Naive thymus-derived CD8-positive, alpha-beta T cell (primary cell): ENCODE results near the gene CYBA. TPM values are rescaled to one million over a fixed set of nuclear protein-coding genes. Genes with fewer than 3 reads are reported as not detected.
A peak's percentile ranks its signal among the peaks of the same experiment; 100 is the strongest.

Experiments
- ATAC-seq, 2 donors: fragments of 150-1000 bp; cut with Tn5 transposase in 1 of 2; sonication (Bioruptor Pico), chemical (Tn5 transposase) in 1 of 2; 1 replicate in 1 of 2; 2 replicates in 1 of 2; pipeline ENCODE4 v1.10.0; 2021; ENCODE audit warnings: mild to moderate bottlenecking in 2 of 2, moderate library complexity in 2 of 2
- POLR2A ChIA-PET: fragments of 350-600 bp; sonication (Branson Sonifier 250); formaldehyde crosslinking; loops from one replicate; lab custom pipeline; 2021; ENCODE audit warnings: antibody characterized with exemption; lab: Charles Lee
- DNase-seq, 10 donors: peaks; one replicate each; pipeline versions ENCODE4 v3.0.0 to v3.0.0-alpha.2; 2020 to 2022
- H3K27ac Mint-ChIP-seq, 10 donors: one replicate each; pipeline ENCODE4 v1.8.0; 2020 to 2022; ENCODE audit warnings: mild to moderate bottlenecking in 10 of 10, mixed read lengths in 10 of 10, moderate library complexity in 4 of 10, inconsistent platforms in 1 of 10
- H3K27me3 Mint-ChIP-seq, 5 donors: one replicate each; pipeline ENCODE4 v1.8.0; 2021 to 2022; ENCODE audit warnings: mixed read lengths in 5 of 5
- H3K36me3 Mint-ChIP-seq, 3 donors: one replicate each; pipeline ENCODE4 v1.8.0; 2020 to 2022; ENCODE audit warnings: mixed read lengths in 3 of 3, mild to moderate bottlenecking in 2 of 3, inconsistent platforms in 1 of 3
- H3K4me1 Mint-ChIP-seq, 4 donors: one replicate each; pipeline ENCODE4 v1.8.0; 2021 to 2022; ENCODE audit warnings: mixed read lengths in 4 of 4
- H3K4me3 Mint-ChIP-seq, 10 donors: one replicate each; pipeline ENCODE4 v1.8.0; 2020 to 2022; ENCODE audit warnings: mild to moderate bottlenecking in 10 of 10, mixed read lengths in 10 of 10, moderate library complexity in 6 of 10, inconsistent platforms in 1 of 10
- H3K9me3 Mint-ChIP-seq, 9 donors: one replicate each; pipeline ENCODE4 v1.8.0; 2020 to 2022; ENCODE audit warnings: mixed read lengths in 9 of 9, mild to moderate bottlenecking in 3 of 9, inconsistent platforms in 1 of 9, moderate library complexity in 1 of 9
- polyA plus RNA-seq, 3 donors: library from polyadenylated mRNA; unstranded; fragments of 300-500 nt; fragmentation: Illumina TruSeq; gene quantifications; one replicate each; pipeline ENCODE4 v1.2.3, GENCODE V29; 2021
- total RNA-seq, 8 experiments: library from RNA in 2 of 8; stranded (reverse) in 2 of 8; gene quantifications; one replicate each; pipeline ENCODE4 v1.2.3 and lab custom pipeline; 2021 to 2026

The CYBA gene
- total and polyA plus RNA-seq, 5 experiments from 2014 or later, result 231 to 787 (median 625) TPM

DNA sequence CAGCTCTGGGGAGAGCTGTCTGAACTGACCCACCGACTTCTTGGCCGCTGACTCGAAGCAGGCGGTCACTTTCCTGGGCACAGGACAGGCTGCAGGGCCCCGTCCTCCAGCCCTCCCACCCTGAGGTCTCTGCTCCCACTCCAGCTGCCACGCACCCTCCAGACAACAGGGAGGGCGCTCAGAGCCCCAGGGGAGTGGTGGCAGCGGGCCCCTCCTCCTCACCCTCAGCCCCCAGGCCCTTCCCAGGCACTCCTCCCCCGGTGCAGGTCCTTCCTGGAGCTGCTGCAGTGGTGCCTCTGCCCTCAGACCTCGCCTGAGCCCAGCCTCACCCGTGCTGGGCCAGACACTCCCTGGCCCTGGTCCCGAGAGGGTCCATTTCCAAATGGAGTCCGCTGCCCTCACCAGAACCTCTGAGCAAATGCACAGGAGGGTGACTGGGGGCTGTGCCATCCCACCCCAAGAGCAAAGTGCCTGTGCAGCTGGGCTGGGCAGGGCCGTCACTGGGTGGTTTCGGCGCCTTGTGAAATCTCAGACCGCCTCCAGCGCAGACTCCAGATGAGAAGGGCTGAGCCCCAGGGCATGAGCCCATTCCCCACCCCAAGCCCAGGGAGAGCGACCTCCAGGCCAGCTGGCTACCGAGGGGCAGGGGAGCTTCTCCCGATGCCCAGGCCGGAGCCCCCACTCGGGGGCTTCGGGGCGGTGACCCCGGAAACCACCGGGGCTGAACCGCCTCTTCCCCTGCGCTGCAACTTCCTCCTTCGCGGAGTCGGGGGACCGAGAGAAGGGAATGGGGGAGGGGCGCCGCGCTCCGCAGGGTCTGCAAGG lies 717 bp downstream of the CYBA start:
- peak in 5 of 10 donors; percentile 27 to 67 (median 50) for DNase-seq
- Mint-ChIP-seq H3K27ac (peak overlapping the region in 9 of 10 donors; percentile 62 to 96 (median 89)), H3K9me3 (no peaks in the 10 kb centered on the region), H3K36me3 (peaks cover 0 to 15% (median 2%) of the 10 kb centered on the region in 3 donors), H3K4me1 (peaks cover 8 to 42% (median 30%) of the 10 kb centered on the region in 4 donors), H3K4me3 (peak overlapping the region; percentile 82 to 96 (median 90)), H3K27me3 (no peaks in the 10 kb centered on the region)
- peak; percentile 13 to 27 for ATAC-seq
- POLR2A ChIA-PET, result interaction anchor here (0.7 to 4.7 kb wide), 11 partner anchors 11 to 197 kb away, joined by 3 to 48 read pairs (median 4); partner anchors contain the start of genes IL17C, MVD and ZFPM1

DNA sequence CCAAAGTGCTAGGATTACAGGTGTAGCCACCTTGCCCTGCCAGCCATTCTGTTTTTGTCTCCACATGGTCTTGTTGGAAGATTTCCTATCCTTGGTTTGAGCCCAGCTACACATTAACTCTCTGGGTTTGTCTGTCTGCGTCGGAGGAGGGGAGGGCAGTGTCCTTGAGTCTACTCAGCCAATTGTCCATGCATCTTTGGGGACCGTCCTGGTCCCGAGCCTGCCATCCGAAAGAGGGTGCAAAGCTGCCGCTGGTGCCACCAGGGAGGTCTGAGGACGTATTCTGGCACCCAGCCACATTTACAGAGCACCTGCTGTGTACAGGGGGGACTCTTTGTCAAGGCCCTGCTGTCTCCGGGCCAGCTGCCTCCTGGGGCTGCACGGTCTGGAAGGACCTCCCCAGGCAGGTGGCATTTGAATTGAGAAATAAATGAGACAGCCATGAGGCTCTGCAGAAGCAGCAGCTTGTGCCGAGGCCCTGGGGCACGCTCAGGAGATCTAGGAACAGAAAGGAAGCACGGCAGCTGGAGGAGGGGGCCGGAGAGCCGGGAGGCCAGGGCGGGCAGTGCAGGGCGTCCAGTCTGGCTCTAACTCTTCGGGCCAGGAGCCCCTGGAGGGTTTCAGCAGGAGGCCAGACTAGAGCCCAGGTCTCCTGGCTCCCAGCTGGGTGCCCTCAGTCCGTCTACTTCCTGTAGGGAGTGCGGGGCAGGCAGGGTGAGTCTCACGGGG lies 1.5 kb downstream of the CYBA start:
- peak overlapping the region; percentile 82 to 96 (median 90) for H3K4me3 Mint-ChIP-seq
- H3K36me3 Mint-ChIP-seq, result peaks cover 0 to 17% (median 0%) of the 10 kb centered on the region in 3 donors
- no peak for DNase-seq
- H3K27me3 Mint-ChIP-seq, result no peaks in the 10 kb centered on the region
- peaks cover 8 to 40% (median 35%) of the 10 kb centered on the region in 4 donors for H3K4me1 Mint-ChIP-seq
- H3K9me3 Mint-ChIP-seq, result no peaks in the 10 kb centered on the region
- H3K27ac Mint-ChIP-seq, result peak overlapping the region; percentile 61 to 96 (median 85)
- ATAC-seq, result no peak
- POLR2A ChIA-PET, result interaction anchor here (0.7 to 4.7 kb wide), 13 partner anchors 11 to 197 kb away, joined by 3 to 48 read pairs (median 4); partner anchors contain the start of genes IL17C, MVD and ZFPM1

DNA sequence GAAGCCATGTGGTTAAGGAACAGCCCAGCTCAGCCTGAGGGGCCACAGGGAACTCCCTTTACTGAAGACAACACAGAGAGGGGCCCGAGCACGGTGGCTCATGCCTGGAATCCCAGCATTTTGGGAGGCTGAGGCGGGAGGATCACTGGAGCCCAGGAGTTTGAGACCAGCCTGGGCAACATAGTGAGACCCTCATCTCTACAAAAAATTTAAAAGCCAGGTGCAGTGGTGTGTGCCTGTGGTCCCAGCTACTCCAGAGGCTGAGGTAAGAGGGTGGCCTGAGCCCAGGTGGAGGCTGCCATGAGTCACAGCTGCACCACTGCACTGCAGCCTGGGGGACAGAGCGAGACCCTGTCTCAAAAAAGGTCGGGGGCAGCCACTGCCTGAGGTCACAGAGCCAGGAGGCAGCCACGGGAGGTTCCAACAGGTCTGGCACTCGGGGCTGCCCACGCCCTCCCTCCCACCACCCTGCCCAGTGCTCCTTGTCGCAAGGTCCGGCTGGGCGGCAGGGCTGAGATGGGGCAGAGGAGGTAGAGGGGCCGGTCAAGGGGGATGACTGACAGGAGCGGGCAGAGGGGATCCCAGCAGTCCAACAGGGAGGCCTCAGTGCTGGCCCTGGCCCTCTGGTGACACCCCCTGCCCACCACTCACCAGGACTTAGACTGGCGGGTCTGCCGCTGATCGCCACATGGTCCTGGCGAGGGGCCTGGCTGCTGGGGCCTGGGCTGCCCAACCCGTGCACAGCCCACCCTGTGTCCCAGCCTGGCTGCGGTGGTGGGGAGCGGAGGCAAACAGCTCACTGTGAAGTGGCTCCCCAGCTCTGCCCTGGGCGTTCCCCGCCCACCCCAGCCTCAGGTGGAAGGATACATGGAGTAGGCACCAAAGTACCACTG lies 3.4 kb downstream of the CYBA start:
- Mint-ChIP-seq H3K27me3 (no peaks in the 10 kb centered on the region), H3K4me1 (peaks cover 10 to 38% (median 32%) of the 10 kb centered on the region in 4 donors), H3K9me3 (no peaks in the 10 kb centered on the region), H3K36me3 (peaks cover 0 to 20% (median 0%) of the 10 kb centered on the region in 3 donors), H3K4me3 (peak overlapping the region in 3 of 10 donors; percentile 14 to 19 (median 14)), H3K27ac (peak overlapping the region in 3 of 10 donors; percentile 44 to 65 (median 48))
- ATAC-seq (no peak), DNase-seq (no peak)
- POLR2A ChIA-PET, result interaction anchor here (1.0 to 4.7 kb wide), 5 partner anchors 9 to 55 kb away, joined by 3 to 48 read pairs (median 7); partner anchors contain the start of gene IL17C

DNA sequence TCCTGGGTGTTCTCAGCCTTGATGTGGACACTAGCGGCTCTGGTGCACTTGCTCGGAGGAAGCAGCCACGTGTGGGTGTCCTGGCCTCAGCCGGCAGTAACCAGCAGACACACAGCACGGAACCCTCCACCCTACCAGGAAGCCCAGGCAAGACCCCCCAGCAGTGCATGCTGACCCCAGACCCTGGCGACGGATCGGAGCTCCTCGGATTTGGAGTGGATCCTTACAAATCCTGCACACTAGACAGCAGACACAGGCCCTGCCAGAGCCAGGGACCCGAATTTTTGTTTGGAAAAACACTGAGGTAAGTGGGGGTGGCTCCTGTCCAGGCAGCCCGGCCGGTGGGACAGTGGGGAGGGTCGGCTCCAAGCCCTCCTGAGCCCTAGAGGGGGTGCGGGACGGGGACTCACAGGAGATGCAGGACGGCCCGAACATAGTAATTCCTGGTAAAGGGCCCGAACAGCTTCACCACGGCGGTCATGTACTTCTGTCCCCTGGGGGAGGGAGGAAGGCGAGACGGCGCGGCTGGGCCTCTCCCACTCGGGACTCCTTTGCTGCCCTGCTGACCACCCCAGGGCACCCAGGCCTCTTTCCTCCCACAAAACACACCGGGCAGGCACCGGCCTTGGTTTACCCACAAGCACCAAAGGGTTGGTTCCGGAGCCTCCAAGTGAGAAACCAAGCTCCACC lies 4.4 kb downstream of the CYBA start:
- DNase-seq (no peak), ATAC-seq (no peak)
- Mint-ChIP-seq H3K4me1 (peaks cover 12 to 45% (median 34%) of the 10 kb centered on the region in 4 donors), H3K9me3 (no peaks in the 10 kb centered on the region), H3K4me3 (peak overlapping the region in 1 of 10 donors; percentile 20), H3K27ac (peak overlapping the region in 4 of 10 donors; percentile 18 to 65 (median 32)), H3K27me3 (no peaks in the 10 kb centered on the region), H3K36me3 (peaks cover 0 to 28% (median 0%) of the 10 kb centered on the region in 3 donors)
- POLR2A ChIA-PET, result interaction anchor here (1.0 to 4.7 kb wide), 3 partner anchors 8 to 35 kb away, joined by 3 to 48 read pairs (median 3); partner anchors contain the start of gene IL17C

DNA sequence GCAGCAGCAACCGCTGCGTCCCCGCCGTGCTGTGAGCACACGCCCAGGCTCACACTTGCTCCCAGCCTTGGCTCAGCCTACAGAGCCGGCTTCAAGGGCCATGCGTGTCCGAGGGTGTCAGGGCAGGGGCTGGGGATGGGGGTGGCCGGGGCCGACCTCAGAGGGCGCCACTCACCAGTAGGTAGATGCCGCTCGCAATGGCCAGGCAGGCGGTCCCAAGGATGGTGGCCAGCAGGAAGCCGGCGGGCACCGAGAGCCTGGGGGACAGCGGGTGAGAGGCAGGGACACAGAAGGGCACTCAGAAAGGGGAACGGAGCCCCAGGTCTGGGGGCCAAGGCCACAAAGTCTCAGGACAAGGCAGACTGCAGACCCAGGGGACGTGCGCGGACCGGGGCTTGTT lies 4.9 kb downstream of the CYBA start:
- POLR2A ChIA-PET, result interaction anchor here (4.7 kb wide), 1 partner anchor 7 kb away, joined by 48 read pairs; the partner anchor contains the start of gene IL17C
- Mint-ChIP-seq H3K36me3 (peaks cover 0 to 28% (median 0%) of the 10 kb centered on the region in 3 donors), H3K27ac (peak overlapping the region in 1 of 10 donors; percentile 18), H3K27me3 (no peaks in the 10 kb centered on the region), H3K9me3 (no peaks in the 10 kb centered on the region), H3K4me1 (peaks cover 10 to 45% (median 30%) of the 10 kb centered on the region in 4 donors), H3K4me3 (no peak overlapping the region)
- DNase-seq, result no peak
- ATAC-seq, result no peak

DNA sequence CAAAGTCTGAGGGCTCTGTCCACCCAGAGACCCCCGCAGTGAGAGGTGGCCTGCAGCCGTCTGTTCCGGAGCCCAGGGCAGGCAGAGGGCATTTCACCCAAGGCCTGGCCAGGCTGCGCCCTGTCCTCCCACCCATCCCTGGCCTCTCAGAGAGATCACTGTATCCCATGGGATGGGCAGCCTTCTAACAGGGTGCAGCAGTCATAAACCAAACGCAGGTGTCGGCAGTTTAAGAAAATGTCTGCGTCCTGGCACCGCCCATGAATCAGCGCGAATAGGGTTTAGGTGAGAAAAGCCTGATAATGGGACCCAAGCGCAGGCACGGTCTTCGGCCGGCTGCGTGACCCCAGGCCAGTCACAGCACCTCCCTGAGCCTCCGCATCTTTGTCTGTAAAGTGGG lies 5.4 kb downstream of the CYBA start:
- DNase-seq, result no peak
- POLR2A ChIA-PET, result no interaction called here

DNA sequence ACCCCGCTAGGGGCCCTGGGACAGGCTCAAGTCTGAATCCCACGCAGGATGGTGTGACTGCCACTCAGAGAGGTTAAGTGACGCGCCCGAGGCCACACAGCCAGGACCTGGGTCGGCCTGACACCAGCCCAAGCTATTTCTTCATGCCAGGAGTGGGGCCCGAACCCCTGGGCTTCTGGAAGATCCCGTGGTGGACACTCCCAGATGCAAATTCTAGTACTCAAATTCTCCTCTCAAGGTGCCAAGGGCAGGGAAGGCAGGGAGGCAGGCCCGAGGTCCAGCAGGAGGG lies 7.3 kb downstream of the CYBA start:
- no peak for DNase-seq
- H3K9me3 Mint-ChIP-seq, result no peaks in the 10 kb centered on the region
- H3K27ac Mint-ChIP-seq, result no peak overlapping the region
- peaks cover 9 to 49% (median 37%) of the 10 kb centered on the region in 4 donors for H3K4me1 Mint-ChIP-seq
- POLR2A ChIA-PET, result no interaction called here
- no peak overlapping the region for H3K4me3 Mint-ChIP-seq
- H3K36me3 Mint-ChIP-seq, result peaks cover 0 to 22% (median 0%) of the 10 kb centered on the region in 3 donors
- no peak for ATAC-seq
- peaks cover 0 to 1% (median 0%) of the 10 kb centered on the region in 5 donors for H3K27me3 Mint-ChIP-seq

More for the DNA sequence above, 5.4 kb downstream of the CYBA start:
- Mint-ChIP-seq H3K9me3 (no peaks in the 10 kb centered on the region), H3K4me1 (peaks cover 10 to 46% (median 34%) of the 10 kb centered on the region in 4 donors), H3K4me3 (peak overlapping the region in 1 of 10 donors; percentile 30), H3K36me3 (peaks cover 0 to 28% (median 0%) of the 10 kb centered on the region in 3 donors), H3K27me3 (no peaks in the 10 kb centered on the region), H3K27ac (peak overlapping the region in 3 of 10 donors; percentile 58 to 88 (median 65))
- ATAC-seq, result no peak

DNA sequence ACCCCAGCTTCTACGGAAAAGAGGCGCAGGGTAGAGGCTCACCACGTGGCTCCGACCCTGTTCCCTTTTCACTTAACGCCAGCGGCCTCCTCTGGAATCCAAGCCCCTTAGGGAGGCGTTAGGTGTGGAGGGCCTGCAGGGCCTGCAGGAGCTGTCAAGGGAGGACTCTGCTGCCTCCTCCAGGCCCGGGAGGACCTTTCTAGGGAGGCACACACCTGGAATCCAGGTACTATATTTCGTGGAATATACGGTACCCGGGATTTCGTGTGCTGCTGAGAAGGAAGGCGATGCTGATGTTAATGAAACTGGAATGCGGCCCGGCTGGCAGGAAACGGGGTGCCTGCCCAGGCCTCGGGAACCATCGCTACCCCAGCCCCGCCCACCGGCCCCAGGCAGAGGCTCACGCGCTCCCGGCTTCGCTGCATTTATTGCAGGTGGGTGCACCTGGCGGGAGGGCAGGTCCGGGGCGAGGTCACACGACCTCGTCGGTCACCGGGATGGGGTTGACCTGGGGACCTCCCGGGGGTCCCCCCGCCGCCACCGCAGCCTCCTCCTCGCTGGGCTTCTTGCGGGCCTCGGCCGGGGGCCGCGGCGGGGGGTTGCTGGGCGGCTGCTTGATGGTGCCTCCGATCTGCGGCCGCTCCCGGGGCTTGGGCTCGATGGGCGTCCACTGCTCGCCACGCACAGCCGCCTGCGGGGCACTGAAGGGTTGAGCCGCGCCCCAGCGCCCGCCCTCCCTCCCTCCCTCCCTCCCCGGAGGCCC lies 7.8 kb downstream of the CYBA start:
- peaks cover 0 to 1% (median 0%) of the 10 kb centered on the region in 5 donors for H3K27me3 Mint-ChIP-seq
- H3K9me3 Mint-ChIP-seq, result no peaks in the 10 kb centered on the region
- DNase-seq (no peak), ATAC-seq (no peak)
- POLR2A ChIA-PET, result interaction anchor here (0.9 to 1.2 kb wide), 2 partner anchors 10 to 12 kb away, joined by 3 read pairs; no protein-coding TSS in a partner anchor
- peaks cover 11 to 54% (median 41%) of the 10 kb centered on the region in 4 donors for H3K4me1 Mint-ChIP-seq
- H3K4me3 Mint-ChIP-seq, result no peak overlapping the region
- peaks cover 0 to 22% (median 0%) of the 10 kb centered on the region in 3 donors for H3K36me3 Mint-ChIP-seq
- H3K27ac Mint-ChIP-seq, result peak overlapping the region in 1 of 10 donors; percentile 55

DNA sequence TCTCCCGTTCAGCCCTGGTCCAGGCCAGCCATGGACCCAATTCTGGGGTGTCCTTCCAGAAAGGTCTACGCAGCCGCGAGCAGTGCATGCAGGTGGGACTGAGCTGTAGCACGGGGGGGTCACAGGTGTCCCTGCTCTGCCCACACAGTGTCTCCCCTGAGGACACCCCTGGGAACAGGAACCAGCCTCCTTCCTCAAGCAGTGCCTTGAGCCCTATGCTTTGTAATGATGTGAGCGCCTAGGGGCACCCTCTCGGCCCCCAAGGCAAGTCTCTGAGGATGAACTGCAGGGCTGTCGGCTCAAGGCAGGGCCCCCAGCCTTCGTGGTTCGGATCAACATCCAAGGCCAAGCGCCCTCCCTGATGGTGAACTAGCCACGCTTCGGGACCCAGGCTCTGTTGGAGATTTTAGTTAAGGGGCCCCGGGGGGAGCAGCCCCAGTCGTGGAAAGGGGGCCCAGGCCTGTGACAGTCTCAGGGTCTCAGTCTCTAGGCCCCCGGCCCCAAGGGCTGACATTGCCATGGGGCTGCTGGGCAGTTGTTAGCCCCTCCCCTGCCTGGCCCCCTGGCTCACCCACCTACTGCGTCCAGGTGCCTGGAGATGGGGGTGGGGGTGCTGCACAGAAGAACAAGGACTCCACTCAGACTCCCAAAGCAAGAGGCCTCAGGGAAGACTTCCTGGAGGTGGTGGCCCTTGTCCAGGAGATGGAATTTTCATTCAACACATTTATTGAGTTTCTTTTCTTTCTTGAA lies 10.2 kb downstream of the CYBA start:
- POLR2A ChIA-PET, result interaction anchor here (1.0 to 5.7 kb wide), 4 partner anchors 8 to 217 kb away, joined by 3 to 48 read pairs (median 4); no protein-coding TSS in a partner anchor
- Mint-ChIP-seq H3K4me3 (peak overlapping the region in 4 of 10 donors; percentile 24 to 64 (median 46)), H3K4me1 (peaks cover 19 to 63% (median 58%) of the 10 kb centered on the region in 4 donors)

More for the DNA sequence above, 10.2 kb downstream of the CYBA start:
- Mint-ChIP-seq H3K27ac (peak overlapping the region in 6 of 10 donors; percentile 34 to 63 (median 54)), H3K36me3 (peaks cover 0 to 22% (median 0%) of the 10 kb centered on the region in 3 donors), H3K9me3 (peaks cover 0 to 2% (median 0%) of the 10 kb centered on the region in 9 donors), H3K27me3 (peaks cover 0 to 10% (median 3%) of the 10 kb centered on the region in 5 donors)
- ATAC-seq (no peak), DNase-seq (no peak)
